Activated T-cell treated with anti-CD3 and anti-CD28 coated beads for 1 hour (primary cell): ENCODE data around the gene FERMT3.
"Not testable (repeated sequence)": the region's sequence is repeated elsewhere in the genome, so short reads cannot be mapped to it uniquely, and the experiment has no call there.

ENCODE experiments used
- DNase-seq: peaks from one replicate; pipeline ENCODE4 v3.0.0-alpha.2; 2020; ENCODE audit warnings: low read depth

The FERMT3 gene

GRCh38 chr11:64206457-64207255 is at the start of gene FERMT3:
Gene FERMT3 (plus strand): TSS chr11:64206721. CDS start chr11:64207365, 644 bp downstream.
- peak; percentile 57 for DNase-seq

- no peak for DNase-seq
Observed at GRCh38 chr11:64157631-64158394, 48.7 kb upstream of the FERMT3 start.

- DNase-seq, result no peak
Observed at GRCh38 chr11:64161037-64161436, 45.5 kb upstream of the FERMT3 start.

- DNase-seq, result not testable (repeated sequence)
Observed at GRCh38 chr11:64162769-64163168, 43.8 kb upstream of the FERMT3 start.

- DNase-seq, result no peak
Observed at GRCh38 chr11:64163951-64164350, 42.6 kb upstream of the FERMT3 start.

GRCh38 chr11:64164392-64165312 is 41.9 kb upstream of the FERMT3 start:
- no peak for DNase-seq

GRCh38 chr11:64165481-64165841 is 41.1 kb upstream of the FERMT3 start:
- DNase-seq, result no peak

- DNase-seq, result peak; percentile 67
Observed at GRCh38 chr11:64165842-64166635, 40.5 kb upstream of the FERMT3 start, which contains the start of gene MACROD1. Gene MACROD1 (minus strand): TSS chr11:64166113. CDS start chr11:64165994, 119 bp downstream.

- no peak for DNase-seq
Observed at GRCh38 chr11:64170419-64170818, 36.1 kb upstream of the FERMT3 start.

- DNase-seq, result no peak
Observed at GRCh38 chr11:64173616-64174355, 32.7 kb upstream of the FERMT3 start.

- DNase-seq, result no peak
Observed at GRCh38 chr11:64176751-64177150, 29.8 kb upstream of the FERMT3 start.

GRCh38 chr11:64178203-64178602 is 28.3 kb upstream of the FERMT3 start:
- DNase-seq, result no peak

- DNase-seq, result no peak
Observed at GRCh38 chr11:64178951-64179639, 27.4 kb upstream of the FERMT3 start.

- no peak for DNase-seq
Observed at GRCh38 chr11:64180891-64181290, 25.6 kb upstream of the FERMT3 start.

GRCh38 chr11:64181506-64182411 is 24.8 kb upstream of the FERMT3 start:
- no peak for DNase-seq

- no peak for DNase-seq
Observed at GRCh38 chr11:64183890-64184289, 22.6 kb upstream of the FERMT3 start.

GRCh38 chr11:64185175-64185692 is 21.3 kb upstream of the FERMT3 start:
- DNase-seq, result peak; percentile 26

GRCh38 chr11:64185693-64186491 is 20.6 kb upstream of the FERMT3 start, which contains the start of gene STIP1:
Gene STIP1 (plus strand): TSS chr11:64186171. CDS start chr11:64186262, 91 bp downstream.
- peak; percentile 97 for DNase-seq
